ENCODE measurements around the gene SUDS3.

- no peak for TF ChIP-seq CTCF (conservative IDR thresholded peaks at IDR 0.05)
- TF ChIP-seq EZH2 (IDR thresholded peaks at IDR 0.05; ENCODE audit: low read depth), result no peak
Measured at GRCh38 chr12:118448341-118448740, 72.0 kb downstream of the SUDS3 start.

All from PC-9 (cell line).